H1 (cell line): ENCODE measurements around the gene TRAPPC6A. TPM values are rescaled to one million over a fixed set of nuclear protein-coding genes. Genes with fewer than 3 reads are reported as not detected.

ENCODE experiments used
- CTCF ChIA-PET: fragments of 300-600 bp; sonication (Branson Sonifier 250); formaldehyde crosslinking; loops from one replicate; lab custom pipeline; 2021; ENCODE audit not compliant: partially characterized antibody; lab: Charles Lee
- POLR2A ChIA-PET: fragments of 300-600 bp; sonication (Branson Sonifier 250); formaldehyde crosslinking; loops from one replicate; lab custom pipeline; 2021; ENCODE audit warnings: inconsistent platforms; ENCODE audit not compliant: partially characterized antibody; lab: Charles Lee
- DNase-seq, 2 experiments: peaks; one replicate each; pipeline versions ENCODE4 v3.0.0 to v3.0.0-alpha.2; 2010 to 2022; ENCODE audit warnings: low spot score in 2 of 2, low read depth in 1 of 2, mixed read lengths in 1 of 2
- FAIRE-seq: peaks from 2 replicates; lab custom pipeline; 2011; peaks lifted over from hg19 to GRCh38; lab: Jason Lieb, UNC
- H2AFZ ChIP-seq: 2 replicates; pipeline ENCODE4 v1.8.1; 2012; ENCODE audit warnings: low read length, inconsistent platforms
- H2AK5ac ChIP-seq: 2 replicates; pipeline ENCODE4 v1.6.1; 2013; ENCODE audit warnings: low read depth, low read length
- H2BK120ac ChIP-seq: replicated peaks from 2 replicates; pipeline ENCODE3; 2013; ENCODE audit warnings: low read depth, low read length, inconsistent platforms
- H2BK12ac ChIP-seq: 2 replicates; pipeline ENCODE4 v1.6.1; 2013; ENCODE audit warnings: low read depth, low read length
- H2BK15ac ChIP-seq: 2 replicates; pipeline ENCODE4 v1.6.1; 2013; ENCODE audit warnings: low read length
- H2BK20ac ChIP-seq: 2 replicates; pipeline ENCODE4 v1.6.1; 2013; ENCODE audit warnings: low read length
- H2BK5ac ChIP-seq: 2 replicates; pipeline ENCODE4 v1.6.1; 2013; ENCODE audit warnings: low read depth, low read length
- H3K14ac ChIP-seq: 2 replicates; pipeline ENCODE4 v1.6.1; 2013; ENCODE audit warnings: inconsistent platforms; ENCODE audit not compliant: insufficient read length
- H3K18ac ChIP-seq: 2 replicates; pipeline ENCODE4 v1.6.1; 2013; ENCODE audit warnings: low read length; ENCODE audit errors: extremely low read depth
- H3K23ac ChIP-seq: 2 replicates; pipeline ENCODE4 v1.6.1; 2013; ENCODE audit warnings: inconsistent platforms; ENCODE audit not compliant: insufficient read length
- H3K23me2 ChIP-seq: 2 replicates; pipeline ENCODE4 v1.6.1; 2013; ENCODE audit warnings: low read depth, low read length
- H3K27ac ChIP-seq: 2 replicates; pipeline ENCODE4 v1.6.1; 2011; ENCODE audit warnings: low read depth, low read length, inconsistent platforms
- H3K27me3 ChIP-seq, 4 experiments: replicated peaks in 1 of 4; 1 replicate in 1 of 4; 2 replicates in 3 of 4; pipeline versions ENCODE4 v1.6.1 to v1.8.1; 2011 to 2013; ENCODE audit warnings: low read length in 3 of 4, mild to moderate bottlenecking in 3 of 4, inconsistent platforms in 2 of 4, mixed read lengths in 2 of 4, moderate library complexity in 1 of 4; ENCODE audit not compliant: control insufficient read depth in 3 of 4, insufficient read depth in 3 of 4; ENCODE audit errors: extremely low read depth in 1 of 4
- H3K36me3 ChIP-seq, 4 experiments: 2 replicates each; pipeline versions ENCODE4 v1.6.1 to v1.8.1; 2011 to 2013; ENCODE audit warnings: mild to moderate bottlenecking in 4 of 4, low read length in 3 of 4, moderate library complexity in 2 of 4, control low read depth in 1 of 4, inconsistent platforms in 1 of 4; ENCODE audit not compliant: insufficient read depth in 4 of 4, control insufficient read depth in 2 of 4
- H3K4ac ChIP-seq: replicated peaks from 2 replicates; pipeline ENCODE3; 2013; ENCODE audit warnings: low read length, low read depth, mixed read lengths, inconsistent platforms; ENCODE audit not compliant: insufficient read length
- H3K4me1 ChIP-seq, 4 experiments: replicated peaks in 1 of 4; 1 replicate in 1 of 4; 2 replicates in 3 of 4; pipeline versions ENCODE4 v1.6.1 to v1.8.1; 2011 to 2013; ENCODE audit warnings: low read length in 3 of 4, inconsistent platforms in 2 of 4, mixed read lengths in 1 of 4; ENCODE audit not compliant: insufficient read depth in 4 of 4, control insufficient read depth in 3 of 4
- H3K4me2 ChIP-seq, 2 experiments: 2 replicates each; pipeline versions ENCODE4 v1.6.1 to v1.8.1; 2011 to 2013; ENCODE audit warnings: low read depth in 2 of 2, low read length in 2 of 2, control low read depth in 1 of 2, inconsistent platforms in 1 of 2, mild to moderate bottlenecking in 1 of 2; ENCODE audit not compliant: insufficient read depth in 1 of 2
- H3K4me3 ChIP-seq, 4 experiments: fragments of 200-600, 300-600 bp in 1 of 4; sonication (generic), shearing (Covaris generic), sonication (Bioruptor Twin) in 1 of 4; 2 replicates each; pipeline versions ENCODE4 v1.5.1 to v1.8.1; 2011 to 2016; ENCODE audit warnings: low read length in 4 of 4, low read depth in 3 of 4, control low read depth in 2 of 4, inconsistent platforms in 2 of 4, mild to moderate bottlenecking in 2 of 4, mixed read lengths in 1 of 4, moderate library complexity in 1 of 4; ENCODE audit not compliant: insufficient read depth in 2 of 4; ENCODE audit errors: extremely low read depth in 1 of 4
- H3K56ac ChIP-seq: replicated peaks from 2 replicates; pipeline ENCODE3; 2013; ENCODE audit warnings: low read depth, mild to moderate bottlenecking, mixed read lengths, low read length, inconsistent platforms; ENCODE audit not compliant: insufficient read length
- H3K79me1 ChIP-seq: 2 replicates; pipeline ENCODE4 v1.6.1; 2013; ENCODE audit warnings: low read depth, low read length, control low read depth
- H3K79me2 ChIP-seq, 2 experiments: 2 replicates each; pipeline versions ENCODE4 v1.6.1 to v1.8.1; 2012 to 2013; ENCODE audit warnings: low read length in 2 of 2, mild to moderate bottlenecking in 2 of 2, inconsistent platforms in 1 of 2; ENCODE audit not compliant: insufficient read depth in 2 of 2, control insufficient read depth in 1 of 2
- H3K9ac ChIP-seq, 4 experiments: replicated peaks in 1 of 4; 1 replicate in 1 of 4; 2 replicates in 3 of 4; pipeline versions ENCODE4 v1.6.1 to v1.8.1; 2011 to 2013; ENCODE audit warnings: low read depth in 3 of 4, low read length in 3 of 4, control low read depth in 2 of 4, mild to moderate bottlenecking in 2 of 4, moderate library complexity in 2 of 4, inconsistent platforms in 1 of 4; ENCODE audit errors: extremely low read depth in 1 of 4
- H3K9me3 ChIP-seq, 2 experiments: 2 replicates each; pipeline versions ENCODE4 v1.6.1 to v1.8.1; 2012 to 2013; ENCODE audit warnings: mild to moderate bottlenecking in 2 of 2, moderate library complexity in 2 of 2, control low read depth in 1 of 2, inconsistent platforms in 1 of 2, low read depth in 1 of 2, low read length in 1 of 2, mixed read lengths in 1 of 2; ENCODE audit not compliant: insufficient read depth in 2 of 2
- H4K20me1 ChIP-seq, 2 experiments: replicated peaks in 1 of 2; 2 replicates each; pipeline versions ENCODE3 to v1.8.1; 2011 to 2013; ENCODE audit warnings: inconsistent platforms in 2 of 2, low read length in 2 of 2, mild to moderate bottlenecking in 1 of 2; ENCODE audit not compliant: insufficient read depth in 2 of 2, control insufficient read depth in 1 of 2
- H4K5ac ChIP-seq: 2 replicates; pipeline ENCODE4 v1.6.1; 2013; ENCODE audit warnings: low read length, low read depth, mixed read lengths, inconsistent platforms; ENCODE audit not compliant: insufficient read length
- H4K8ac ChIP-seq: 2 replicates; pipeline ENCODE4 v1.8.0; 2013; ENCODE audit warnings: mild to moderate bottlenecking, moderate library complexity, low read length, inconsistent platforms; ENCODE audit not compliant: insufficient read depth; ENCODE audit errors: extremely low read depth
- H4K91ac ChIP-seq: replicated peaks from 2 replicates; pipeline ENCODE3; 2013; ENCODE audit warnings: low read length, mixed read lengths, inconsistent platforms; ENCODE audit not compliant: insufficient read length
- POU5F1 ChIP-seq: IDR thresholded peaks from 2 replicates; pipeline ENCODE4 v1.6.1; 2011; ENCODE audit warnings: low read depth, mild to moderate bottlenecking, low read length, moderate library complexity
- RNF2 ChIP-seq: fragments of 200-900, 300-1000 bp; sonication (generic); IDR thresholded peaks from 2 replicates; pipeline ENCODE4 v1.7.1; 2016; ENCODE audit warnings: borderline replicate concordance, low read depth, mild to moderate bottlenecking, antibody characterized with exemption, low read length; ENCODE audit not compliant: poor library complexity, severe bottlenecking; ENCODE audit errors: missing control alignments
- WGBS, 2 experiments: shearing (Covaris generic) in 1 of 2; methylation state at CpG; one replicate each; pipeline versions ENCODE4 v1.1.6 to v1.1.7; 2013 to 2015; ENCODE audit warnings: low lambda C conversion rate in 2 of 2, mixed read lengths in 2 of 2, inconsistent platforms in 1 of 2, low coverage in 1 of 2, missing lambda C conversion rate in 1 of 2; ENCODE audit not compliant: insufficient replicate concordance in 2 of 2, insufficient coverage in 1 of 2, insufficient read length in 1 of 2; ENCODE audit errors: extremely low coverage in 1 of 2, missing lambda C conversion rate in 1 of 2; 5-methylcytosine and 5-hydroxymethylcytosine counted together
- polyA plus RNA-seq, 7 experiments: library from polyadenylated mRNA; depleted of rRNA in 3 of 7; stranded (reverse) in 5 of 7; unstranded in 2 of 7; fragments of >200 nt in 5 of 7; fragments of 200-250 nt in 2 of 7; gene quantifications; 1 replicate in 5 of 7; 2 replicates in 1 of 7; 4 replicates in 1 of 7; pipeline versions ENCODE4 v1.2.1 to v1.2.3, GENCODE V29; 2011 to 2013; ENCODE audit warnings: missing spikeins in 2 of 7, mixed read lengths in 2 of 7
- total RNA-seq: library from RNA; stranded (reverse); fragmentation: NEBNext Ultra II Directional; extraction: Animal tissue kit (Norgen Biotek cat#: 25700); gene quantifications from 2 replicates; pipeline ENCODE4 v1.2.1, GENCODE V29; 2021
- TF ChIP-seq, protein P1 (sequence below): IDR thresholded peaks from 2 replicates; pipeline ENCODE4 v1.6.1; 2012; ENCODE audit warnings: inconsistent platforms

Gene TRAPPC6A
- total and polyA plus RNA-seq, 2 of the 8 experiments (the other 6 are each of a cell fraction or from before 2014, with no cell fraction given), result 31.8 to 130 TPM

DNA sequence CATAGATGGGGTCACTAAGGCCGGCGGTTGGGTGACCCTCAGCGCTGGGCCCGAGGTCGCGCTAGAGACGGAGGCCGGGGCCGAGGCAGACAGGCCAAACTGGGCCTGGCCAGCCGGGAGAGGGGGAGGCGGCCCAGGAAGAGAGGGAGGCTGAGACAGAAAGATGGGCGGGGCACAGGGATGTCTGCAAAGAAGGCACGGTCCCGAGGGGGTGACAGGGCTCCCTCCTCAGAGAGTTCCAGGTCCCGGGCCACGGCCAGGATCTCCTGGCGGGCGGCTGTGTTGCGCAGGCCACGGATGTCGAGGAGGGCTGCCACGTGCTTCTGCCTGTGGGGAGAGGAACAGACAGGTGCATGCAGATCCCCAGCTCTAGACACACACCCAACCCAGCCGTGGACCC lies 35.0 kb upstream of the TRAPPC6A start:
- H3K27ac ChIP-seq, result no peak overlapping the region
- H3K14ac ChIP-seq, result no peak overlapping the region
- H2BK5ac ChIP-seq, result no peak overlapping the region
- no peak overlapping the region for H2BK120ac ChIP-seq
- no peak overlapping the region for H3K9ac ChIP-seq
- no peaks in the 10 kb centered on the region for H3K79me2 ChIP-seq
- H3K4me1 ChIP-seq, result peaks cover 0 to 12% (median 9%) of the 10 kb centered on the region in 4 experiments; a peak in 5 of 7 replicates
- H3K79me1 ChIP-seq, result no peaks in the 10 kb centered on the region
- H3K4me2 ChIP-seq, result no peak overlapping the region
- ChIA-PET CTCF (interaction anchor here (0.6 to 4.9 kb wide), 5 partner anchors 10 to 101 kb away, joined by 3 to 29 read pairs (median 7); no protein-coding TSS in a partner anchor), POLR2A (no interaction called here)
- no peak overlapping the region for H3K23ac ChIP-seq
- H3K56ac ChIP-seq, result no peak overlapping the region
- H3K27me3 ChIP-seq, result peaks cover 14 to 36% (median 29%) of the 10 kb centered on the region in 4 experiments
- H3K23me2 ChIP-seq, result peaks cover 15% of the 10 kb centered on the region; the same call in 1 of the 2 replicates
- H2AK5ac ChIP-seq, result no peak overlapping the region
- 86% methylated on average over 13 of the region's 23 CpGs; no CpG with 5 or more reads in 1 of the 2 experiments for WGBS, 2 experiments
- no peak overlapping the region for H3K4ac ChIP-seq
- no peak overlapping the region for H2BK12ac ChIP-seq
- no peak for TF ChIP-seq RNF2
- TF ChIP-seq, protein P1, sequence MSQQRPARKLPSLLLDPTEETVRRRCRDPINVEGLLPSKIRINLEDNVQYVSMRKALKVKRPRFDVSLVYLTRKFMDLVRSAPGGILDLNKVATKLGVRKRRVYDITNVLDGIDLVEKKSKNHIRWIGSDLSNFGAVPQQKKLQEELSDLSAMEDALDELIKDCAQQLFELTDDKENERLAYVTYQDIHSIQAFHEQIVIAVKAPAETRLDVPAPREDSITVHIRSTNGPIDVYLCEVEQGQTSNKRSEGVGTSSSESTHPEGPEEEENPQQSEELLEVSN, result no peak
- TF ChIP-seq POU5F1, result no peak
- H4K5ac ChIP-seq, result no peak overlapping the region
- H3K9me3 ChIP-seq, result no peaks in the 10 kb centered on the region; a peak in 1 of 4 replicates
- H4K8ac ChIP-seq, result no peak overlapping the region; the same call in 1 of the 2 replicates
- no peak overlapping the region for H3K18ac ChIP-seq
- no peak overlapping the region; the same call in 1 of the 2 replicates for H2BK15ac ChIP-seq
- no peaks in the 10 kb centered on the region for H4K20me1 ChIP-seq
- H3K4me3 ChIP-seq, result no peak overlapping the region
- H3K36me3 ChIP-seq, result no peaks in the 10 kb centered on the region; a peak in 1 of 8 replicates
- no peak overlapping the region for H2BK20ac ChIP-seq
- DNase-seq, result no peak
- H4K91ac ChIP-seq, result no peak overlapping the region
- FAIRE-seq, result no peak
- H2AFZ ChIP-seq, result no peak overlapping the region
